Neural crest cell (in vitro differentiated cells): Measurements from ENCODE around the gene ARHGAP4. TPM values are rescaled to one million over a fixed set of nuclear protein-coding genes. Genes with fewer than 3 reads are reported as not detected.

Experiments used
- DNase-seq: peaks from one replicate; pipeline ENCODE4 v3.0.0; 2021; ENCODE audit warnings: low read depth, mixed read lengths, low spot score
- H3K27ac Mint-ChIP-seq: one replicate; pipeline ENCODE4 v1.8.0; 2021; ENCODE audit warnings: mild to moderate bottlenecking, mixed read lengths; ENCODE audit not compliant: unreplicated experiment
- H3K27me3 Mint-ChIP-seq: 2 replicates; pipeline ENCODE4 v1.8.0; 2021; ENCODE audit warnings: low read depth, mild to moderate bottlenecking, mixed read lengths
- H3K36me3 Mint-ChIP-seq: 2 replicates; pipeline ENCODE4 v1.8.0; 2021; ENCODE audit warnings: low read depth, mild to moderate bottlenecking, mixed read lengths
- H3K4me1 Mint-ChIP-seq: 2 replicates; pipeline ENCODE4 v1.8.0; 2021; ENCODE audit warnings: mixed read lengths
- H3K4me3 Mint-ChIP-seq: one replicate; pipeline ENCODE4 v1.8.0; 2021; ENCODE audit warnings: mild to moderate bottlenecking, mixed read lengths
- H3K9me3 Mint-ChIP-seq: 2 replicates; pipeline ENCODE4 v1.8.0; 2021; ENCODE audit warnings: mixed read lengths
- CTCF ChIP-seq: fragments of 200-600 bp; sonication (generic); conservative IDR thresholded peaks from 2 replicates; pipeline ENCODE4 v1.5.0; 2021; ENCODE audit warnings: antibody characterized with exemption, mild to moderate bottlenecking
- total RNA-seq: library from RNA; stranded (reverse); gene quantifications from 2 replicates; pipeline ENCODE4 v1.2.1, GENCODE V29; 2021

The ARHGAP4 gene
- total RNA-seq, 1 donor from 2014 or later, result 10.7 TPM

GRCh38 chrX:153911798-153912197, 14.3 kb downstream of the ARHGAP4 start:
- DNase-seq, result no peak
- no peaks in the 10 kb centered on the region for H3K27me3 Mint-ChIP-seq
- H3K4me3 Mint-ChIP-seq, result no peak overlapping the region
- H3K9me3 Mint-ChIP-seq, result no peaks in the 10 kb centered on the region
- H3K4me1 Mint-ChIP-seq, result peaks cover 4% of the 10 kb centered on the region
- no peaks in the 10 kb centered on the region for H3K36me3 Mint-ChIP-seq
- no peak for TF ChIP-seq CTCF
- no peak overlapping the region for H3K27ac Mint-ChIP-seq

- Mint-ChIP-seq H3K27ac (no peak overlapping the region), H3K9me3 (no peaks in the 10 kb centered on the region), H3K4me1 (peaks cover 4% of the 10 kb centered on the region), H3K36me3 (no peaks in the 10 kb centered on the region), H3K4me3 (no peak overlapping the region), H3K27me3 (no peaks in the 10 kb centered on the region)
- no peak for DNase-seq
- TF ChIP-seq CTCF, result no peak
These were observed 15.6 kb downstream of the ARHGAP4 start for GRCh38 chrX:153910446-153910845.

GRCh38 chrX:153909980-153910360, 16.1 kb downstream of the ARHGAP4 start:
- no peak for TF ChIP-seq CTCF
- no peaks in the 10 kb centered on the region for H3K36me3 Mint-ChIP-seq
- peaks cover 4% of the 10 kb centered on the region for H3K4me1 Mint-ChIP-seq
- no peak overlapping the region for H3K4me3 Mint-ChIP-seq
- H3K27ac Mint-ChIP-seq, result no peak overlapping the region
- H3K27me3 Mint-ChIP-seq, result no peaks in the 10 kb centered on the region
- H3K9me3 Mint-ChIP-seq, result no peaks in the 10 kb centered on the region
- DNase-seq, result no peak

- no peaks in the 10 kb centered on the region for H3K36me3 Mint-ChIP-seq
These were observed 16.8 kb downstream of the ARHGAP4 start for GRCh38 chrX:153909024-153909979.

GRCh38 chrX:153908219-153908860, 17.7 kb downstream of the ARHGAP4 start:
- H3K4me1 Mint-ChIP-seq, result peaks cover 5% of the 10 kb centered on the region
- H3K27ac Mint-ChIP-seq, result no peak overlapping the region
- no peaks in the 10 kb centered on the region for H3K9me3 Mint-ChIP-seq
- no peaks in the 10 kb centered on the region for H3K27me3 Mint-ChIP-seq
- DNase-seq, result no peak
- peaks cover 1% of the 10 kb centered on the region for H3K36me3 Mint-ChIP-seq
- no peak for TF ChIP-seq CTCF
- H3K4me3 Mint-ChIP-seq, result no peak overlapping the region

More at GRCh38 chrX:153909024-153909979, 16.8 kb downstream of the ARHGAP4 start:
- no peak overlapping the region for H3K4me3 Mint-ChIP-seq
- TF ChIP-seq CTCF, result no peak
- no peak overlapping the region for H3K27ac Mint-ChIP-seq
- H3K9me3 Mint-ChIP-seq, result no peaks in the 10 kb centered on the region
- peaks cover 4% of the 10 kb centered on the region for H3K4me1 Mint-ChIP-seq
- no peaks in the 10 kb centered on the region for H3K27me3 Mint-ChIP-seq
- DNase-seq, result no peak
